Measurements from ENCODE around the gene ZNF566. TPM values are rescaled to one million over a fixed set of nuclear protein-coding genes. Genes with fewer than 3 reads are reported as not detected.
"Not testable (repeated sequence)": the region's sequence is repeated elsewhere in the genome, so short reads cannot be mapped to it uniquely, and the experiment has no call there.

ZNF566 gene
- total and polyA plus RNA-seq, 12 donors = 2.6 to 15.0 (median 10.9) TPM

GRCh38 chr19:36492689-36493453, 3.5 kb upstream of the ZNF566 start:
- H3K27ac ChIP-seq, ATAC-seq, H3K36me3 ChIP-seq, H3K4me3 ChIP-seq, H3K27me3 ChIP-seq: not testable (repeated sequence)
- intact Hi-C loops (cut with DNase I) = loop anchor here in 2 of 10 donors (5.0 kb wide), 2 partner anchors 281 to 366 kb away; partner anchors contain the start of gene ZNF565 (in 1 of the 2)
- Histone ChIP-seq H3K4me1 (peaks cover 3 to 16% (median 9%) of the 10 kb centered on the region in 9 donors), H3K9me3 (peaks cover 0 to 38% (median 0%) of the 10 kb centered on the region in 11 donors)
- peak; percentile 37 to 64 for DNase-seq
- 61 to 67% methylated on average over 18 of the region's 18 CpGs for WGBS, 2 donors
- TF ChIP-seq CTCF (IDR thresholded peaks at IDR 0.05) = peak; percentile 27 to 75 (median 65)

- 92 to 95% methylated on average over 15 to 25 of the region's 29 CpGs for WGBS, 2 donors
- not testable (repeated sequence) for DNase-seq, ATAC-seq, H3K27ac ChIP-seq, H3K27me3 ChIP-seq, H3K36me3 ChIP-seq, H3K4me3 ChIP-seq
- peaks cover 3 to 21% (median 14%) of the 10 kb centered on the region in 9 donors for H3K4me1 ChIP-seq
- intact Hi-C loops (cut with DNase I) = loop anchor here in 2 of 10 donors (5.0 kb wide), 2 partner anchors 279 to 364 kb away; partner anchors contain the start of gene ZNF565 (in 1 of the 2)
- H3K9me3 ChIP-seq = peaks cover 0 to 21% (median 0%) of the 10 kb centered on the region in 11 donors
Observed at GRCh38 chr19:36490846-36491245, 1.5 kb upstream of the ZNF566 start.

- WGBS, 2 donors = 4% methylated on average over 15 of the region's 15 CpGs
- DNase-seq (peak in 1 of 2 donors; percentile 78), ATAC-seq (peak in 6 of 8 donors; percentile 93 to 96 (median 94))
- H3K4me3 ChIP-seq = peak overlapping the region; percentile 43 to 90 (median 77)
- H3K36me3 ChIP-seq = peaks cover 0 to 5% (median 0%) of the 10 kb centered on the region in 9 donors
- H3K4me1 ChIP-seq = peaks cover 3 to 21% (median 14%) of the 10 kb centered on the region in 9 donors
- H3K9me3 ChIP-seq = peaks cover 0 to 19% (median 0%) of the 10 kb centered on the region in 11 donors
- no peak for TF ChIP-seq CTCF (IDR thresholded peaks at IDR 0.05)
- intact Hi-C loops (cut with DNase I) = loop anchor here in 6 of 10 donors (1.0 to 5.0 kb wide), 8 partner anchors 37 to 363 kb away; partner anchors contain the start of genes ZFP82 (in 4 of the 6), ZNF260 (in 3 of the 6) and ZNF565 (in 1 of the 6)
- peak overlapping the region; percentile 86 to 98 (median 94) for H3K27ac ChIP-seq
- no peaks in the 10 kb centered on the region for H3K27me3 ChIP-seq
Observed at GRCh38 chr19:36489920-36490415, 607 bp upstream of the ZNF566 start.

GRCh38 chr19:36488846-36489117, 579 bp downstream of the ZNF566 start:
- intact Hi-C loops (cut with DNase I) = loop anchor here in 6 of 10 donors (1.0 to 5.0 kb wide), 6 partner anchors 39 to 106 kb away; partner anchors contain the start of genes ZFP82 (in 4 of the 6) and ZNF260 (in 3 of the 6)
- 1% methylated on average over 11 of the region's 11 CpGs for WGBS, 2 donors
- Histone ChIP-seq H3K4me1 (peaks cover 3 to 21% (median 14%) of the 10 kb centered on the region in 9 donors), H3K36me3 (peaks cover 0 to 5% (median 0%) of the 10 kb centered on the region in 9 donors), H3K27ac (peak overlapping the region; percentile 86 to 98 (median 94)), H3K27me3 (no peaks in the 10 kb centered on the region), H3K4me3 (peak overlapping the region; percentile 43 to 90 (median 77)), H3K9me3 (peaks cover 0 to 31% (median 0%) of the 10 kb centered on the region in 11 donors)
- peak in 1 of 9 donors; percentile 13 for TF ChIP-seq CTCF (IDR thresholded peaks at IDR 0.05)
- peak in 1 of 2 donors; percentile 20 for DNase-seq
- ATAC-seq = peak; percentile 8 to 63 (median 34)
